Psoas muscle (tissue), 8 donors: Measurements from ENCODE around the gene KCNG4. TPM values are rescaled to one million over a fixed set of nuclear protein-coding genes. Genes with fewer than 3 reads are reported as not detected.

Source experiments
- ATAC-seq, 4 donors: fragments of 200-7000 bp; cut with Tn5 transposase; one replicate each; pipeline ENCODE4 v1.9.1; 2020; ENCODE audit warnings: moderate library complexity in 3 of 4, mild to moderate bottlenecking in 2 of 4
- DNase-seq, 2 donors: peaks; one replicate each; pipeline ENCODE4 v3.0.0-alpha.2; 2020
- H3K27ac ChIP-seq: fragments of 200-600 bp; one replicate; pipeline ENCODE4 v1.8.0; 2022
- H3K27me3 ChIP-seq, 3 donors: fragments of 200-600 bp in 1 of 3; one replicate each; pipeline versions ENCODE4 v1.6.1 to v1.8.0; 2013 to 2022; ENCODE audit warnings: low read length in 2 of 3, mild to moderate bottlenecking in 2 of 3, moderate library complexity in 1 of 3; ENCODE audit not compliant: insufficient read depth in 3 of 3
- H3K36me3 ChIP-seq, 2 donors: fragments of 200-600 bp in 1 of 2; one replicate each; pipeline versions ENCODE4 v1.6.1 to v1.8.0; 2013 to 2022; ENCODE audit warnings: low read depth in 1 of 2, mild to moderate bottlenecking in 1 of 2, moderate library complexity in 1 of 2; ENCODE audit not compliant: insufficient read depth in 1 of 2
- H3K4me1 ChIP-seq: fragments of 200-600 bp; one replicate; pipeline ENCODE4 v1.8.0; 2022
- H3K4me3 ChIP-seq: fragments of 200-600 bp; one replicate; pipeline ENCODE4 v1.8.0; 2022; ENCODE audit warnings: mild to moderate bottlenecking
- H3K9me3 ChIP-seq: fragments of 200-600 bp; one replicate; pipeline ENCODE4 v1.8.0; 2022
- WGBS, 3 donors: extraction: QIAGEN DNeasy Blood & Tissue Kit; methylation state at CpG; one replicate each; pipeline versions ENCODE4 v1.1.6 to v1.1.7; 2013; 5-methylcytosine and 5-hydroxymethylcytosine counted together
- intact Hi-C, 2 donors: fragments of 100-400 bp; cut with DNase I; formaldehyde crosslinking; loops; one replicate each; pipeline versions ENCODE4 v1.11.0 to v1.14.2; 2022
- polyA plus RNA-seq, 3 donors: library from polyadenylated mRNA; stranded (reverse); fragments of 200-250 nt; gene quantifications; one replicate each; pipeline ENCODE4 v1.2.3, GENCODE V29; 2013
- total RNA-seq, 4 donors: library from RNA; stranded (reverse); fragmentation: NEBNext Ultra II Directional in 2 of 4; extraction: Animal tissue kit (Norgen Biotek cat#: 25700) in 2 of 4; gene quantifications; one replicate each; pipeline versions ENCODE4 v1.2.1 to v1.2.4, GENCODE V29; 2021 to 2023
- TF ChIP-seq, protein P1 (sequence below): fragments of 200-600 bp; IDR thresholded peaks from one replicate; pipeline ENCODE4 v1.8.0; 2022; ENCODE audit warnings: antibody characterized with exemption
- donor health status: healthy with polysubstance abuse.
- donor health status: DM: no; HTN: no; CAD: no; lungs with moderate emphysema.
- donor health status: Bipolar disorder and iron deficiency.
- donor health status: healthy.
- donor health status: DM: yes; HTN: yes; CAD: no.
- donor health status: DM: no; HTN: no; CAD: no.
- donor health status: DM: no; HTN: no; CAD: no.
- donor health status: DM: yes; HTN: yes; CAD: no.

Gene KCNG4
- total and polyA plus RNA-seq, 7 donors: 0.04 to 0.10 TPM; not detected in 5

DNA sequence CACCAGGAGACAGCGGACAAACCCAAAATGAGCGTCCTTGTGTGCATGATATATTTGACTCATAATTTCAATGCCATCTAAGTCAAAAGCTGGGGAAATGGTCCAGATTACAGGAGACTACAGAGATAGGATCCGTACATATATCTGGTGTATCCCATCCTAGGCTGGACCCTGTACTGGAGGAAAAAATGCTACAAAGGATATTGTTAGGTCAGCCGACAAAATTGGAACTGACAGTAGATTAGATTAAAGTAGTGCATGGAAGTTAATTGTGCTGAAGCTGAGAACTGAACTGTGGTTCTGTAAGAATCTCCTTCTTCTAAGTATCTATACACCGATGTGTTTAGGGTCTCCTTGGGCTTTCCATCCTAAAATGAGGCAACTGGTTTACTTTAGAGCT is 24.3 kb downstream of the KCNG4 start:
- WGBS, 3 donors: 82 to 92% (median 88%) methylated on average over 5 of the region's 5 CpGs
- H3K9me3 ChIP-seq: no peaks in the 10 kb centered on the region
- no peaks in the 10 kb centered on the region for H3K36me3 ChIP-seq
- no peak overlapping the region for H3K4me3 ChIP-seq
- TF ChIP-seq, protein P1, sequence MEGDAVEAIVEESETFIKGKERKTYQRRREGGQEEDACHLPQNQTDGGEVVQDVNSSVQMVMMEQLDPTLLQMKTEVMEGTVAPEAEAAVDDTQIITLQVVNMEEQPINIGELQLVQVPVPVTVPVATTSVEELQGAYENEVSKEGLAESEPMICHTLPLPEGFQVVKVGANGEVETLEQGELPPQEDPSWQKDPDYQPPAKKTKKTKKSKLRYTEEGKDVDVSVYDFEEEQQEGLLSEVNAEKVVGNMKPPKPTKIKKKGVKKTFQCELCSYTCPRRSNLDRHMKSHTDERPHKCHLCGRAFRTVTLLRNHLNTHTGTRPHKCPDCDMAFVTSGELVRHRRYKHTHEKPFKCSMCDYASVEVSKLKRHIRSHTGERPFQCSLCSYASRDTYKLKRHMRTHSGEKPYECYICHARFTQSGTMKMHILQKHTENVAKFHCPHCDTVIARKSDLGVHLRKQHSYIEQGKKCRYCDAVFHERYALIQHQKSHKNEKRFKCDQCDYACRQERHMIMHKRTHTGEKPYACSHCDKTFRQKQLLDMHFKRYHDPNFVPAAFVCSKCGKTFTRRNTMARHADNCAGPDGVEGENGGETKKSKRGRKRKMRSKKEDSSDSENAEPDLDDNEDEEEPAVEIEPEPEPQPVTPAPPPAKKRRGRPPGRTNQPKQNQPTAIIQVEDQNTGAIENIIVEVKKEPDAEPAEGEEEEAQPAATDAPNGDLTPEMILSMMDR: no peak
- ATAC-seq (no peak), DNase-seq (no peak)
- H3K27me3 ChIP-seq: no peaks in the 10 kb centered on the region
- peaks cover 5% of the 10 kb centered on the region for H3K4me1 ChIP-seq
- intact Hi-C loops: no loop called here
- H3K27ac ChIP-seq: no peak overlapping the region

DNA sequence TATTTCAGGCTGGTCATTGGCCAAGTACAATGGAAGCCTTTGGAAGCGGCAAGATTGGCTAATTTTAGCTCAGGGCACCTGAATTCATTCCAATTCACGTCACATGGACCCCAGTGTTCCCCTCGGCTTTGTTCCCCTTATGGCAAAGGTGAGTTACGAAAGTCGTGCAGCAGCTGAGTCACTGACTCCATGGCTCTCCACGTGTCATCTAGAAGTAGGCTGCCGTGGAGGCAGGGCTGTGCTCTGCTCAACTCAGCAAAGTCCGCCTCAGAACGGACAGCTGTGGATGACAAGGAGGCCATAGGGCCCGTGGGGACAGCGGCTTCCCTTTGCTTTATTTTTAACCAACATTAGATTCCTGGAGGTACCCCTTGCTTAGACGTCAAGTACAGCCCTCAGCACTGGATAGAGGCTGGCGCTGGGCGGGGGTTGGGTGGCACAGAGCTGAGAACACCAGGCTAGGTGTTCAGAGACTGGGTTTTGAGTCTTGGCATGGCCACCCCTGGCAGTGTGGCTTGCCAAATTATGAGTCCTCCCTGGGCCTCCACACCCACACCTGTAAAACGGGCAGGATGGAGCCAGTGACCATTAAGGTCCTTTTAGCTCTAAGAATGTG is 25.3 kb downstream of the KCNG4 start:
- TF ChIP-seq, protein P1: no peak
- H3K27me3 ChIP-seq: no peaks in the 10 kb centered on the region
- H3K27ac ChIP-seq: peak overlapping the region; percentile 36
- intact Hi-C loops: no loop called here
- no peaks in the 10 kb centered on the region for H3K36me3 ChIP-seq
- 35 to 56% (median 42%) methylated on average over 15 of the region's 15 CpGs for WGBS, 3 donors
- peaks cover 5% of the 10 kb centered on the region for H3K4me1 ChIP-seq
- H3K9me3 ChIP-seq: no peaks in the 10 kb centered on the region
- DNase-seq (peak; percentile 35 to 74), ATAC-seq (peak; percentile 91 to 96 (median 94))
- no peak overlapping the region for H3K4me3 ChIP-seq

DNA sequence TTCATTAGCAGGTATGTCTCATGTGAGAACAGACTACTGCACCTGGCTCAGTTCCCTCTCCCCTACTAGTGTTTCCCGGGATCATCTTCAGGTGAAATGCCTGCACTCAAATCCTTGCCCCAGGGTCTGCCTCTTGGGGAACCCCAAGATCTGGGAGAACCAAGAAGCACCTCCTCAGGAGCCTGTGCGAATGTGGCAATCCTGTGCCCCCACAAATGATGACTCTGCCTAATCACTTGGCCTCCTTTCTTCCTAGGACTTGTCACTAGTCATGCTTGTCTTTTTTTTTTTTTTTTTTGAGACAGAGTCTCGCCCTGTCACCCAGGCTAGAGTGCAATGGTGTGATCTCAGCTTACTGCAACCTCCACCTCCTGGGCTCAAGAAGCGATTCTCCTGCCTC is 27.2 kb downstream of the KCNG4 start:
- 88 to 91% (median 88%) methylated on average over 4 of the region's 4 CpGs for WGBS, 3 donors
- TF ChIP-seq, protein P1: no peak
- ATAC-seq: no peak
- Histone ChIP-seq H3K4me3 (no peak overlapping the region), H3K27ac (no peak overlapping the region), H3K4me1 (peaks cover 5% of the 10 kb centered on the region), H3K27me3 (no peaks in the 10 kb centered on the region), H3K36me3 (no peaks in the 10 kb centered on the region), H3K9me3 (no peaks in the 10 kb centered on the region)
- DNase-seq: no peak
- intact Hi-C loops: no loop called here

DNA sequence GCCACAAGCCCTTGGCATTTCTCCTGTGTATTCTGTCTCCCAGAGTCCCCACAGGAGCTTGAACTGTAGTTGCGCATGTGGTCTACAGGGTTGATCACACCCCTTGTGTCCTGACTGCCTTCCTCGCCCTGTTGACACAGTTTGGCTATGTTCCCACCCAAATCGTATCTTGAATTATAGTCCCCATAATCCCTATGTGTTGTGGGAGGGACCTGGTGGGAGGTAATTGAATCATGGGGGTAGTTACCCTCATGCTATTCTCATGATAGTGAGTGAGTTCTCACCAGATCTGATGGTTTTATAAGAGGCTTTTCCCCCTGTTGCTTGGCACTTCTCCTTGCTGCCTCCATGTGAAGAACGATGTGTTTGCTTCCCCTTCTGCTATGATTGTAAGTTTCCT is 27.7 kb downstream of the KCNG4 start:
- H3K36me3 ChIP-seq: no peaks in the 10 kb centered on the region
- H3K27me3 ChIP-seq: no peaks in the 10 kb centered on the region
- intact Hi-C loops: no loop called here
- H3K4me1 ChIP-seq: peaks cover 5% of the 10 kb centered on the region
- ATAC-seq (no peak), DNase-seq (no peak)
- no peaks in the 10 kb centered on the region for H3K9me3 ChIP-seq
- 43 to 52% (median 48%) methylated on average over 4 of the region's 4 CpGs for WGBS, 3 donors
- no peak overlapping the region for H3K27ac ChIP-seq
- TF ChIP-seq, protein P1: no peak
- no peak overlapping the region for H3K4me3 ChIP-seq

DNA sequence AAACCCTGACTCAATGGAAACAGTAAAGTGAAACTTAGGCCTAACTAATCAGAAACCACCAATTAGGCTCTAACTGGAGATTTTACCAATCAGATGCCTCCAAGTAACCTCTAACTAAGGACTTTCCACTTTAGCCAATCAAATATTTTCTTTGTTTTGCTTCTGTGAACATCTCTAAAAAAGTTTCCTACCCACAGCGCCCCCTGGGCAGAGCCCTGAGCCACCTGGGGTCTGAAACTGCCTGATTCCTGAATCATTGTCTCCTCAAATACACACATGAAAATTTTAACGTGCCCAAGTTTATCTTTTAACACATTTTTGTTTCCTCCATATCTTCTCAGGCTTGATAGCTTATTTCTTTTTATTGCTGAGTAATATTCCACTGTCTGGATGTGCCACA is 29.8 kb downstream of the KCNG4 start:
- Histone ChIP-seq H3K4me1 (peaks cover 5% of the 10 kb centered on the region), H3K27me3 (no peaks in the 10 kb centered on the region), H3K36me3 (no peaks in the 10 kb centered on the region), H3K9me3 (no peaks in the 10 kb centered on the region), H3K27ac (no peak overlapping the region), H3K4me3 (no peak overlapping the region)
- intact Hi-C loops: no loop called here
- TF ChIP-seq, protein P1: no peak
- 77 to 85% (median 85%) methylated on average over 2 of the region's 2 CpGs for WGBS, 3 donors
- ATAC-seq (no peak), DNase-seq (no peak)
